T-cell (primary cell): ENCODE measurements around the gene SERAC1. TPM values are rescaled to one million over a fixed set of nuclear protein-coding genes. Genes with fewer than 3 reads are reported as not detected.

Experiments used
- ATAC-seq, 4 experiments: fragments of 200-7000 bp in 3 of 4; fragments of 150-1000 bp in 1 of 4; cut with Tn5 transposase; replicated peaks in 1 of 4; 1 replicate in 3 of 4; 2 replicates in 1 of 4; pipeline ENCODE4 v1.10.0; 2021; ENCODE audit warnings: moderate library complexity in 3 of 4, mild to moderate bottlenecking in 2 of 4, moderate number of reproducible peaks in 1 of 4
- CTCF ChIA-PET, 2 donors: fragments of 300-600 bp; sonication (Branson Sonifier 250); formaldehyde crosslinking; loops; one replicate each; lab custom pipeline; 2022; ENCODE audit warnings: antibody characterized with exemption in 2 of 2; lab: Charles Lee
- POLR2A ChIA-PET, 2 donors: fragments of 300-600 bp; sonication (Branson Sonifier 250); formaldehyde crosslinking; loops; one replicate each; lab custom pipeline; 2022; ENCODE audit warnings: antibody characterized with exemption in 2 of 2; lab: Charles Lee
- DNase-seq, 35 experiments: peaks; one replicate each; pipeline versions ENCODE4 v3.0.0 to v3.0.0-alpha.2; 2013 to 2023
- H3K27ac ChIP-seq: one replicate; pipeline ENCODE4 v1.5.1; 2013; ENCODE audit warnings: low read length
- H3K27me3 ChIP-seq, 2 experiments: replicated peaks in 1 of 2; 1 replicate in 1 of 2; 2 replicates in 1 of 2; pipeline versions ENCODE4 v1.6.1 to v1.7.0; 2013; ENCODE audit warnings: low read length in 1 of 2, mixed read lengths in 1 of 2; ENCODE audit not compliant: control insufficient read depth in 2 of 2, insufficient read depth in 2 of 2; ENCODE audit errors: extremely low read depth in 1 of 2
- H3K36me3 ChIP-seq, 2 donors: 1 replicate in 1 of 2; 2 replicates in 1 of 2; pipeline versions ENCODE4 v1.6.1 to v1.7.0; 2013; ENCODE audit warnings: low read length in 1 of 2; ENCODE audit not compliant: control insufficient read depth in 2 of 2, insufficient read depth in 1 of 2; ENCODE audit errors: extremely low read depth in 1 of 2
- H3K4me1 ChIP-seq, 2 experiments: 1 replicate in 1 of 2; 2 replicates in 1 of 2; pipeline versions ENCODE4 v1.6.1 to v1.7.0; 2013; ENCODE audit warnings: low read length in 2 of 2, mixed read lengths in 1 of 2; ENCODE audit not compliant: insufficient read depth in 2 of 2, control insufficient read depth in 1 of 2; ENCODE audit errors: extremely low read depth in 1 of 2
- H3K4me3 ChIP-seq, 2 donors: 1 replicate in 1 of 2; 2 replicates in 1 of 2; pipeline versions ENCODE4 v1.5.1 to v1.7.0; 2013; ENCODE audit warnings: mild to moderate bottlenecking in 2 of 2, low read length in 1 of 2, moderate library complexity in 1 of 2; ENCODE audit not compliant: control insufficient read depth in 1 of 2; ENCODE audit errors: extremely low read depth in 1 of 2
- H3K9me3 ChIP-seq: 2 replicates; pipeline ENCODE4 v1.7.0; 2013
- H3K27ac Mint-ChIP-seq, 2 donors: one replicate each; pipeline ENCODE4 v1.8.0; 2020 to 2021; ENCODE audit warnings: mild to moderate bottlenecking in 2 of 2, mixed read lengths in 2 of 2
- H3K27me3 Mint-ChIP-seq, 2 donors: one replicate each; pipeline ENCODE4 v1.8.0; 2021 to 2022; ENCODE audit warnings: mixed read lengths in 2 of 2
- H3K36me3 Mint-ChIP-seq: one replicate; pipeline ENCODE4 v1.8.0; 2021; ENCODE audit warnings: mixed read lengths
- H3K4me1 Mint-ChIP-seq, 3 donors: one replicate each; pipeline ENCODE4 v1.8.0; 2020 to 2022; ENCODE audit warnings: mixed read lengths in 3 of 3, mild to moderate bottlenecking in 1 of 3
- H3K4me3 Mint-ChIP-seq, 3 donors: one replicate each; pipeline ENCODE4 v1.8.0; 2020 to 2022; ENCODE audit warnings: mild to moderate bottlenecking in 3 of 3, mixed read lengths in 3 of 3, moderate library complexity in 3 of 3
- H3K9me3 Mint-ChIP-seq, 3 donors: one replicate each; pipeline ENCODE4 v1.8.0; 2020 to 2022; ENCODE audit warnings: mixed read lengths in 3 of 3
- WGBS: methylation state at CpG from one replicate; pipeline ENCODE4 v1.1.5; 2013; ENCODE audit warnings: missing lambda C conversion rate; ENCODE audit not compliant: insufficient coverage; 5-methylcytosine and 5-hydroxymethylcytosine counted together
- total RNA-seq, 35 experiments: library from RNA in 6 of 35; stranded (reverse) in 6 of 35; fragments of 120-200 nt in 1 of 35; gene quantifications; one replicate each; pipeline versions ENCODE4 v1.2.1 to v1.2.4 and lab custom pipeline; 2013 to 2026

The SERAC1 gene
- total RNA-seq, 5 donors from 2014 or later (not counting 1 experiment from before 2014, with no cell fraction given), result 2.9 to 4.7 (median 3.4) TPM

DNA sequence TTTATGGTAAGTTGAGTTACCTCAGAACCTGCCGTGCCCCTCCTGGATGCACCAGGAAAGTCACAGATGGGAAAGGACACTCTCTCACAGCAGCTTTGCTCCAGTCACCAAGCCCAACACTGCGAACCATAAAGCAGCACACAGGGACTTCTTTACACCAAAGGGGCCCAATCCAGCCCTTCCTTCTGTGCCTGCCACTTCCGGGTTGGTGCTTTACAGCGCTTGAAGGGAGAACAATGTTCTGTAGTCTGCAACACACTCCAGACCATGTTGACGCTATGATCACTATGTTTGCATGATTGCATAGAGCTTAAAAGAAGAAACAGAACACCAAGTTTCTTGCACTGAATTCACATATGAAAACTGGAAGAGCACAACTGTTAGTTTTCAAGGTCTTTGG is 57.1 kb downstream of the SERAC1 start:
- H3K9me3 Mint-ChIP-seq, result no peaks in the 10 kb centered on the region

DNA sequence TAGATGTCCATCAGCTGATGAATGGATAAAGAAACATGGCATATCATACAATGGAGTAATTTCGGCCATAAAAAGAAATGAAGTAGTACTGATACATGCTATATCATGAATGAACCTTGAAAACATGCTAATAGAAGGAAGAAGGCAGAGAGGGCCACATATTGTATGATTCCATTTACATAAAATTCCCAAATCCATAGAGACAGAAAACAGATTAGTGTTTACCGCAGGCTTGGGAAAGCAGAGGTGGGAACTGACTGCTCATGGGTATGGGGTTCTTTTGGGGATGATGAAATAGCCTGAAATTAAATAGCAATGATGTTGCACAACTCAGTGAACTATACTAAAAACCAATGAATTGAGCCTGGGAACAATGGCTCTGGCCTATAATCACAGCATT is 58.3 kb downstream of the SERAC1 start:
- ATAC-seq (no peak), DNase-seq (no peak)
- ChIA-PET POLR2A (no interaction called here), CTCF (no interaction called here)
- Mint-ChIP-seq H3K27ac (no peak overlapping the region), H3K27me3 (no peaks in the 10 kb centered on the region), H3K4me1 (no peaks in the 10 kb centered on the region), H3K9me3 (no peaks in the 10 kb centered on the region), H3K4me3 (no peak overlapping the region), H3K36me3 (peaks cover 35% of the 10 kb centered on the region)
- peaks cover 0 to 6% of the 10 kb centered on the region in 2 donors for H3K36me3 ChIP-seq
- WGBS, result no CpG with 5 or more reads among the region's 2 CpGs
- no peaks in the 10 kb centered on the region for H3K4me1 ChIP-seq
- H3K9me3 ChIP-seq, result no peaks in the 10 kb centered on the region
- H3K27me3 ChIP-seq, result no peaks in the 10 kb centered on the region
- H3K4me3 ChIP-seq, result no peak overlapping the region
- H3K27ac ChIP-seq, result no peak overlapping the region

More for the DNA sequence above, 57.1 kb downstream of the SERAC1 start:
- Histone ChIP-seq H3K9me3 (no peaks in the 10 kb centered on the region), H3K4me1 (no peaks in the 10 kb centered on the region), H3K27ac (no peak overlapping the region), H3K36me3 (peaks cover 0 to 6% of the 10 kb centered on the region in 2 donors), H3K27me3 (no peaks in the 10 kb centered on the region), H3K4me3 (no peak overlapping the region)
- DNase-seq, result no peak
- no peak for ATAC-seq
- Mint-ChIP-seq H3K27ac (peak overlapping the region in 1 of 2 donors; percentile 1), H3K4me3 (no peak overlapping the region), H3K4me1 (no peaks in the 10 kb centered on the region), H3K36me3 (peaks cover 43% of the 10 kb centered on the region), H3K27me3 (no peaks in the 10 kb centered on the region)
- CTCF ChIA-PET, result interaction anchor here in 1 of 2 donors (0.8 kb wide), 1 partner anchor 11 kb away, joined by 3 read pairs; no protein-coding TSS in a partner anchor
- POLR2A ChIA-PET, result no interaction called here
- 100% methylated on average over 2 of the region's 5 CpGs for WGBS

DNA sequence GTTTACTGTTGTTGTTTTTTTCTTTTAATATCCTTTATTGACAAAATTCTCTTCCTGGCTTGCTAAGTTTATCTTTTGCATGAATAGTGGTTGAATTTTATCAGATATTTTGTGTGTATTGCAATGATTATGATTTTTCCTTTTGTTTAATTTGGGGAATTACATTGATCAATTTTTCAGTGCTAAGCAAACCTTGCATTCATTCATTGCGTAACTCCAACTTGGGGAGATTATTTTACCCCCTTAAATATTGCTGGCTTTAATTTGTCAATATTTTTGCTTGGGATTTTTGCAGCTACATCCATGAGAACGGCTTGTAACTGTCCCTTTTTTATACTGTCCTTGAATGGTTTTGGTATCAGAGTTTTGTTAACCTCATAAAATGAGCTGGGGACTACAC is 63.4 kb downstream of the SERAC1 start:
- H3K27me3 Mint-ChIP-seq, result no peaks in the 10 kb centered on the region
- CTCF ChIA-PET, result no interaction called here
- H3K9me3 Mint-ChIP-seq, result no peaks in the 10 kb centered on the region
- Histone ChIP-seq H3K4me1 (no peaks in the 10 kb centered on the region), H3K36me3 (peaks cover 0 to 3% of the 10 kb centered on the region in 2 donors), H3K9me3 (no peaks in the 10 kb centered on the region), H3K27ac (no peak overlapping the region), H3K4me3 (no peak overlapping the region), H3K27me3 (no peaks in the 10 kb centered on the region)
- POLR2A ChIA-PET, result no interaction called here
- no peak for ATAC-seq
- DNase-seq, result no peak
- no CpG with 5 or more reads among the region's 2 CpGs for WGBS
- H3K4me3 Mint-ChIP-seq, result no peak overlapping the region
- H3K4me1 Mint-ChIP-seq, result no peaks in the 10 kb centered on the region
- H3K36me3 Mint-ChIP-seq, result peaks cover 24% of the 10 kb centered on the region
- no peak overlapping the region for H3K27ac Mint-ChIP-seq

DNA sequence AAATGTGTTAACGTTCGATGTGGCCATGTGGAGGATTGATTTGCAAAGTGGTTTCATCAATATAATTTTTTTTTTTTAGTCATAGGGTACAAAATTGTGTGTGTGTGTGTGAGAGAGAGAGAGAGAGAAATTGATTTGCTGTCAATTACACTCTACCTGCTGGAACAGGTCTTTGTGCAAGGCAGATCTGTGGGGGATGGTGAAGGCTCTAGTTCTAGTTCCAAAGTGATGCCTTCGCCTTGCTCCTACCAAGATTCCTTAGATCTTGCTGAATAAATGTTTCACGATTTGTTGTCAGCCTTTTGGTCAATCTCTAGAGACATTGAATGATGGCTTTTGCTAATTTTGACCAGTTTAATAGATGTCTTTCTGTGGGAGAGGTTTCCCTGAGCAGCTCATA is 64.8 kb downstream of the SERAC1 start:
- no peak overlapping the region for H3K4me3 ChIP-seq
- no peaks in the 10 kb centered on the region for H3K9me3 ChIP-seq
- H3K36me3 Mint-ChIP-seq, result peaks cover 20% of the 10 kb centered on the region
- ATAC-seq, result no peak
- no peak overlapping the region for H3K27ac ChIP-seq
- H3K27ac Mint-ChIP-seq, result no peak overlapping the region
- no peaks in the 10 kb centered on the region for H3K9me3 Mint-ChIP-seq
- no peaks in the 10 kb centered on the region for H3K4me1 ChIP-seq
- ChIA-PET CTCF (no interaction called here), POLR2A (no interaction called here)
- no peak for DNase-seq
- H3K27me3 ChIP-seq, result no peaks in the 10 kb centered on the region
- H3K4me1 Mint-ChIP-seq, result no peaks in the 10 kb centered on the region
- no peaks in the 10 kb centered on the region for H3K36me3 ChIP-seq
- no CpG with 5 or more reads among the region's 4 CpGs for WGBS
- H3K4me3 Mint-ChIP-seq, result no peak overlapping the region
- no peaks in the 10 kb centered on the region for H3K27me3 Mint-ChIP-seq

DNA sequence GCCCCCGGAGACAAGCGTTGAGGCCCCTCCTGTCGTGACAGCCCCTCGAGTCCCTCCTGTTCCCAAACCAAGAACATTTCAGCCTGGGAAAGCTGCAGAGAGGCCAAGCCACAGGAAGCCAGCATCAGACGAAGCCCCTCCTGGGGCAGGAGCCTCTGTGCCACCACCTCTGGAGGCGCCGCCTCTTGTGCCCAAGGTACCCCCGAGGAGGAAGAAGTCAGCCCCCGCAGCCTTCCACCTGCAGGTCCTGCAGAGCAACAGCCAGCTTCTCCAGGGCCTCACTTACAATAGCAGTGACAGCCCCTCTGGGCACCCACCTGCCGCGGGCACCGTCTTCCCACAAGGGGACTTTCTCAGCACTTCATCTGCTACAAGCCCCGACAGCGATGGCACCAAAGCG is 72.4 kb downstream of the SERAC1 start:
- ATAC-seq (no peak), DNase-seq (no peak)
- no peak overlapping the region for H3K27ac Mint-ChIP-seq
- H3K4me3 Mint-ChIP-seq, result no peak overlapping the region
- Histone ChIP-seq H3K27ac (no peak overlapping the region), H3K36me3 (peaks cover 15 to 41% of the 10 kb centered on the region in 2 donors), H3K4me1 (no peaks in the 10 kb centered on the region), H3K27me3 (no peaks in the 10 kb centered on the region), H3K4me3 (no peak overlapping the region), H3K9me3 (no peaks in the 10 kb centered on the region)
- H3K36me3 Mint-ChIP-seq, result peaks cover 58% of the 10 kb centered on the region
- ChIA-PET POLR2A (no interaction called here), CTCF (no interaction called here)
- H3K4me1 Mint-ChIP-seq, result no peaks in the 10 kb centered on the region
- H3K9me3 Mint-ChIP-seq, result no peaks in the 10 kb centered on the region
- 92% methylated on average over 13 of the region's 15 CpGs for WGBS
- H3K27me3 Mint-ChIP-seq, result no peaks in the 10 kb centered on the region

GRCh38 chr6:158095031-158095430 is 73.0 kb downstream of the SERAC1 start:
- Mint-ChIP-seq H3K36me3 (peaks cover 57% of the 10 kb centered on the region), H3K9me3 (no peaks in the 10 kb centered on the region), H3K27ac (no peak overlapping the region), H3K4me3 (no peak overlapping the region), H3K4me1 (no peaks in the 10 kb centered on the region), H3K27me3 (no peaks in the 10 kb centered on the region)
- no peak overlapping the region for H3K27ac ChIP-seq
- ATAC-seq (no peak), DNase-seq (no peak)
- H3K9me3 ChIP-seq, result no peaks in the 10 kb centered on the region
- 100% methylated on average over 2 of the region's 6 CpGs for WGBS
- peaks cover 17 to 41% of the 10 kb centered on the region in 2 donors for H3K36me3 ChIP-seq
- CTCF ChIA-PET, result no interaction called here
- POLR2A ChIA-PET, result no interaction called here
- H3K27me3 ChIP-seq, result no peaks in the 10 kb centered on the region
- no peak overlapping the region for H3K4me3 ChIP-seq
- no peaks in the 10 kb centered on the region for H3K4me1 ChIP-seq

DNA sequence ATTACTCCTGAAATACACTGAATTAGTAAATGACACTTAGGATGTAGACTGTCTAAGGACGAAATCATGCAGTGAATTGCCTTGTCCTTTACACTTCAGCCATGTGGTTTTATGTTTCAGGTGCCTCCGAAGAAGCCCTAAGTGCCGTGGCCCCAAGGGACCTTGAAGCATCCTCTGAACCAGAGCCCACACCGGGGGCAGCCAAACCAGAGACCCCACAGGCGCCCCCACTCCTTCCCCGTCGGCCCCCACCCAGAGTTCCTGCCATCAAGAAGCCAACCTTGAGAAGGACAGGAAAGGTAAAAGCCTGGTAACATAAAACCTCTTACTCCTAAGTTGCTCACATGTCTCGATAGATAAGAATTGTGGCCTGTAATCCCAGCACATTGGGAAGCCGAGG is 75.3 kb downstream of the SERAC1 start:
- H3K27ac Mint-ChIP-seq, result no peak overlapping the region
- ChIA-PET POLR2A (no interaction called here), CTCF (interaction anchor here in 1 of 2 donors (0.6 kb wide), 1 partner anchor 792 kb away, joined by 4 read pairs; no protein-coding TSS in a partner anchor)
- H3K36me3 ChIP-seq, result peaks cover 27 to 50% of the 10 kb centered on the region in 2 donors
- DNase-seq (no peak), ATAC-seq (no peak)
- H3K4me1 ChIP-seq, result no peaks in the 10 kb centered on the region
- no peak overlapping the region for H3K4me3 ChIP-seq
- H3K4me3 Mint-ChIP-seq, result no peak overlapping the region
- H3K27ac ChIP-seq, result no peak overlapping the region
- H3K9me3 ChIP-seq, result no peaks in the 10 kb centered on the region
- 100% methylated on average over 4 of the region's 9 CpGs for WGBS
- H3K4me1 Mint-ChIP-seq, result no peaks in the 10 kb centered on the region
- H3K9me3 Mint-ChIP-seq, result no peaks in the 10 kb centered on the region
- H3K27me3 Mint-ChIP-seq, result no peaks in the 10 kb centered on the region
- peaks cover 66% of the 10 kb centered on the region for H3K36me3 Mint-ChIP-seq
- H3K27me3 ChIP-seq, result no peaks in the 10 kb centered on the region
